Activated CD8-positive, alpha-beta memory T cell treated with anti-CD3 and anti-CD28 coated beads, Interleukin-2, amount 50 U/mL, for 24 hours (primary cell): ENCODE data around the gene FLNB.

Source experiments
- DNase-seq: peaks from one replicate; pipeline ENCODE4 v3.0.0-alpha.2; 2020; ENCODE audit errors: extremely low read depth

FLNB gene

GRCh38 chr3:58132850-58133249, 124.6 kb downstream of the FLNB start:
- no peak for DNase-seq

- DNase-seq: no peak
These were observed 126.2 kb downstream of the FLNB start for GRCh38 chr3:58134468-58134867.

- DNase-seq: no peak
These were observed 127.7 kb downstream of the FLNB start for GRCh38 chr3:58135712-58136543.

- DNase-seq: no peak
These were observed 129.1 kb downstream of the FLNB start for GRCh38 chr3:58137306-58137705.

GRCh38 chr3:58141766-58142345, 133.6 kb downstream of the FLNB start:
- DNase-seq: no peak

GRCh38 chr3:58143417-58144055, 135.3 kb downstream of the FLNB start:
- DNase-seq: no peak

- DNase-seq: no peak
These were observed 136.5 kb downstream of the FLNB start for GRCh38 chr3:58144478-58145325.

GRCh38 chr3:58148049-58148448, 139.8 kb downstream of the FLNB start:
- no peak for DNase-seq

GRCh38 chr3:58150130-58150809, 142.0 kb downstream of the FLNB start:
- DNase-seq: no peak

GRCh38 chr3:58150810-58151199, 142.6 kb downstream of the FLNB start:
- DNase-seq: no peak

GRCh38 chr3:58151637-58152036, 143.4 kb downstream of the FLNB start:
- DNase-seq: no peak

- DNase-seq: no peak
These were observed 144.2 kb downstream of the FLNB start for GRCh38 chr3:58152225-58153015.

GRCh38 chr3:58153371-58153770, 145.1 kb downstream of the FLNB start:
- no peak for DNase-seq

GRCh38 chr3:58154626-58155449, 146.6 kb downstream of the FLNB start:
- DNase-seq: no peak

GRCh38 chr3:58155838-58156237, 147.6 kb downstream of the FLNB start:
- DNase-seq: no peak

- no peak for DNase-seq
These were observed 149.5 kb downstream of the FLNB start for GRCh38 chr3:58157700-58158099.

GRCh38 chr3:58158442-58159153, 150.4 kb downstream of the FLNB start:
- DNase-seq: no peak

GRCh38 chr3:58160399-58160798, 152.2 kb downstream of the FLNB start:
- no peak for DNase-seq
